Ishikawa (cell line): ENCODE measurements around the gene OLFML2A.

Experiments used
- CEBPB ChIP-seq: IDR thresholded peaks from 2 replicates; pipeline ENCODE4 v1.6.1; 2012
- CREB1 ChIP-seq: IDR thresholded peaks from 2 replicates; pipeline ENCODE4 v1.6.1; 2012; ENCODE audit warnings: low read depth
- EGR1 ChIP-seq: IDR thresholded peaks from 2 replicates; pipeline ENCODE4 v1.6.1; 2012
- EP300 ChIP-seq: IDR thresholded peaks from 2 replicates; pipeline ENCODE4 v1.6.1; 2012; ENCODE audit warnings: borderline replicate concordance
- FOXM1 ChIP-seq: IDR thresholded peaks from 2 replicates; pipeline ENCODE4 v1.6.1; 2012; ENCODE audit warnings: low read depth, borderline replicate concordance
- NFIC ChIP-seq: IDR thresholded peaks from 2 replicates; pipeline ENCODE4 v1.6.1; 2012
- RAD21 ChIP-seq: IDR thresholded peaks from 2 replicates; pipeline ENCODE4 v1.6.1; 2012; ENCODE audit warnings: low read depth
- TAF1 ChIP-seq: IDR thresholded peaks from 2 replicates; pipeline ENCODE4 v1.6.1; 2012; ENCODE audit warnings: low read depth, mild to moderate bottlenecking
- TCF12 ChIP-seq: IDR thresholded peaks from 2 replicates; pipeline ENCODE4 v1.6.1; 2012; ENCODE audit warnings: low read depth
- TEAD4 ChIP-seq: IDR thresholded peaks from 2 replicates; pipeline ENCODE4 v1.6.1; 2012
- YY1 ChIP-seq: IDR thresholded peaks from 2 replicates; pipeline ENCODE4 v1.6.1; 2012; ENCODE audit warnings: low read depth
- ZBTB7A ChIP-seq: IDR thresholded peaks from 2 replicates; pipeline ENCODE4 v1.6.1; 2012; ENCODE audit warnings: low read depth
- TF ChIP-seq, protein P1 (sequence below): IDR thresholded peaks from 2 replicates; pipeline ENCODE4 v1.6.1; 2012
- TF ChIP-seq, protein P2 (sequence below): IDR thresholded peaks from 2 replicates; pipeline ENCODE4 v1.6.1; 2012; ENCODE audit warnings: low read depth, mild to moderate bottlenecking
- TF ChIP-seq, protein P3 (sequence below): IDR thresholded peaks from 2 replicates; pipeline ENCODE4 v1.6.1; 2012

Gene OLFML2A

DNA sequence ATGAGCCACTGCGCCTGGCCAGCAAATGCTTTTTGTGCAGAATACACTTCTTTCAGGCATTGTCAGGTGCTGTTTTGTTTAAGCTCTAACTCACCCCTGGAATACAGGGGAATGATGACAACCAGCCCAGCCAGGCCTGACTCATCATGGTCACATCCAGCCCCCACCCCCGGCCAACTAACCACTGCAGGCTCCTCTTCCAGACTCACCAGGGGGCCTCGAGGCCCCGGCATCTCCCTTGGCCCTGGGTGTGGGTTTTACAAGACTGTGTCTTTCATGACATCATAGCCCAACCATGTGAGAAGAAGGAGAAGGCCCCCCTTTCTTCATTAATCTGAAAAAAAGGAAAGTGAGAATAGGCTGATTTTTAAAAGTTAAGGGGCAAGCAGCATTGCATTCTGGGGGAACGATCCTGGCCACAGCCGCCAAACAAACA is 35.5 kb downstream of the OLFML2A start:
- TF ChIP-seq EGR1: no peak; the same call in 1 of the 2 replicates
- peak; percentile 64 for TF ChIP-seq NFIC
- TF ChIP-seq YY1: 0 out of 2 replicates have a peak, but pooled peaks have one; percentile 17
- peak; percentile 59 for TF ChIP-seq TEAD4
- peak; percentile 65; the same call in 1 of the 2 replicates for TF ChIP-seq TCF12
- TF ChIP-seq CREB1: no peak
- 0 out of 2 replicates have a peak, but pooled peaks have one; percentile 2 for TF ChIP-seq RAD21
- TF ChIP-seq, protein P1, sequence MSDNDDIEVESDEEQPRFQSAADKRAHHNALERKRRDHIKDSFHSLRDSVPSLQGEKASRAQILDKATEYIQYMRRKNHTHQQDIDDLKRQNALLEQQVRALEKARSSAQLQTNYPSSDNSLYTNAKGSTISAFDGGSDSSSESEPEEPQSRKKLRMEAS: no peak
- TF ChIP-seq CEBPB: no peak; the same call in 1 of the 2 replicates
- TF ChIP-seq FOXM1: peak; percentile 71; the same call in 1 of the 2 replicates
- TF ChIP-seq, protein P2, sequence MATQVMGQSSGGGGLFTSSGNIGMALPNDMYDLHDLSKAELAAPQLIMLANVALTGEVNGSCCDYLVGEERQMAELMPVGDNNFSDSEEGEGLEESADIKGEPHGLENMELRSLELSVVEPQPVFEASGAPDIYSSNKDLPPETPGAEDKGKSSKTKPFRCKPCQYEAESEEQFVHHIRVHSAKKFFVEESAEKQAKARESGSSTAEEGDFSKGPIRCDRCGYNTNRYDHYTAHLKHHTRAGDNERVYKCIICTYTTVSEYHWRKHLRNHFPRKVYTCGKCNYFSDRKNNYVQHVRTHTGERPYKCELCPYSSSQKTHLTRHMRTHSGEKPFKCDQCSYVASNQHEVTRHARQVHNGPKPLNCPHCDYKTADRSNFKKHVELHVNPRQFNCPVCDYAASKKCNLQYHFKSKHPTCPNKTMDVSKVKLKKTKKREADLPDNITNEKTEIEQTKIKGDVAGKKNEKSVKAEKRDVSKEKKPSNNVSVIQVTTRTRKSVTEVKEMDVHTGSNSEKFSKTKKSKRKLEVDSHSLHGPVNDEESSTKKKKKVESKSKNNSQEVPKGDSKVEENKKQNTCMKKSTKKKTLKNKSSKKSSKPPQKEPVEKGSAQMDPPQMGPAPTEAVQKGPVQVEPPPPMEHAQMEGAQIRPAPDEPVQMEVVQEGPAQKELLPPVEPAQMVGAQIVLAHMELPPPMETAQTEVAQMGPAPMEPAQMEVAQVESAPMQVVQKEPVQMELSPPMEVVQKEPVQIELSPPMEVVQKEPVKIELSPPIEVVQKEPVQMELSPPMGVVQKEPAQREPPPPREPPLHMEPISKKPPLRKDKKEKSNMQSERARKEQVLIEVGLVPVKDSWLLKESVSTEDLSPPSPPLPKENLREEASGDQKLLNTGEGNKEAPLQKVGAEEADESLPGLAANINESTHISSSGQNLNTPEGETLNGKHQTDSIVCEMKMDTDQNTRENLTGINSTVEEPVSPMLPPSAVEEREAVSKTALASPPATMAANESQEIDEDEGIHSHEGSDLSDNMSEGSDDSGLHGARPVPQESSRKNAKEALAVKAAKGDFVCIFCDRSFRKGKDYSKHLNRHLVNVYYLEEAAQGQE: no peak
- TF ChIP-seq TAF1: no peak
- TF ChIP-seq EP300: peak; percentile 77
- TF ChIP-seq ZBTB7A: no peak; the same call in 1 of the 2 replicates
- TF ChIP-seq, protein P3, sequence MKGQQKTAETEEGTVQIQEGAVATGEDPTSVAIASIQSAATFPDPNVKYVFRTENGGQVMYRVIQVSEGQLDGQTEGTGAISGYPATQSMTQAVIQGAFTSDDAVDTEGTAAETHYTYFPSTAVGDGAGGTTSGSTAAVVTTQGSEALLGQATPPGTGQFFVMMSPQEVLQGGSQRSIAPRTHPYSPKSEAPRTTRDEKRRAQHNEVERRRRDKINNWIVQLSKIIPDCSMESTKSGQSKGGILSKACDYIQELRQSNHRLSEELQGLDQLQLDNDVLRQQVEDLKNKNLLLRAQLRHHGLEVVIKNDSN: no peak

DNA sequence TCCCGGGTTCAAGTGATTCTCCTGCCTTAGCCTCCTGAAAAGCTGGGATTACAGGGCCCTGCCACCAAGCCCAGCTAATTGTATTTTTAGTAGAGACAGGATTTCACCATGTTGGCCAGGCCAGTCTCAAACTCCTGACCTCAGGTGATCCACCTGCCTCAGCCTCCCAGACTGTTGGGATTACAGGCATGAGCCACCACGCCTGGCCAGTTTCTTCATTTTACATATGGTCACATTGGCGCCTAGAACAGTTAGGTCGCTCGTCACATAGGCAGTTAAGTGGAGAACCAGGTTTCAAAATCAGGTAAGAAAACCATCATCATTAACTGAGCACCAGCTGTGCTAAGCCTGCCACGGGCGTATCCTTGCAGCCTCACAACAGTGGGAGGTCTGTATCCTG is 36.1 kb downstream of the OLFML2A start:
- TF ChIP-seq TAF1 (no peak), CEBPB (no peak), TEAD4 (no peak), NFIC (no peak), ZBTB7A (no peak), CREB1 (no peak), YY1 (no peak), TCF12 (no peak), FOXM1 (no peak), RAD21 (no peak), EGR1 (no peak), EP300 (no peak)
- TF ChIP-seq, protein P3: no peak
- TF ChIP-seq, protein P2: no peak
- TF ChIP-seq, protein P1: no peak

DNA sequence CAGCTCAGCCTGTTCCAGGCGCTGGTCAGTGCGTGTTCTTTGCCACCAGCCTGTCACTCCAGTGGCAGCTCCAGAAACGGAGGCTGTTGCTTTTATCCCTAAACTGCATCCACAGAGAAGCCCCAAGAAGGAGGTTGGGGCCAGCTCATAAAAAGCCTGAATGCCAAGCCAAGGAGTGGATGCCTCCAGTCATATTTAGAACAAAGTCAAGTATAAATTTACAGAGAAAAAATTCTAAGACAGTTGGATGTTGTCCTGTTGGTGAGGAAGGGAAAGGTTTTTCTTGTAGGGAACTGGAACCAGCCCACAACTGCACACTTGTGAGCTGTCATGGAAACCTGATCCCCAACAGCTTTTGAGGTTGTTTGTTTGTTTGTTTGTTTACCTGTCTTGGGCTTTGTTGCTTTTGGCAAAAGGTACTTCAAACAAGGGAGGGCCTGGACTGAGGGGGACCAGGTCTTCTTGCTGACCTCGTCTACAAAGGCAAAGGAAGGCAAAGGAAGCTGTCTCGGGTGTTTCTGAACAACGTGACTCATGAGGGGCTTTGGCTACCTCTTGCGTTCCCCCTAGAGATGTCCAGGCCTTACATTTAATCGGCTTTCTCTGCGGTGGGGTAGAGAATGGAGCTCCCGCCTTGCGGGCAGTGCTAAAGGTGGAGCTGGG is 36.7 kb downstream of the OLFML2A start:
- TF ChIP-seq, protein P3: no peak
- TF ChIP-seq, protein P2: no peak
- no peak for TF ChIP-seq TCF12
- TF ChIP-seq, protein P1: no peak
- TF ChIP-seq TEAD4: no peak
- TF ChIP-seq YY1: no peak
- TF ChIP-seq CREB1: no peak
- TF ChIP-seq ZBTB7A: no peak
- TF ChIP-seq FOXM1: no peak
- no peak for TF ChIP-seq RAD21
- no peak for TF ChIP-seq EP300
- TF ChIP-seq NFIC: no peak
- TF ChIP-seq TAF1: no peak
- TF ChIP-seq CEBPB: no peak
- no peak for TF ChIP-seq EGR1
